GM19240 (cell line): Measurements from ENCODE around the gene TGFBR1.

ENCODE experiments used
- DNase-seq: peaks from one replicate; pipeline ENCODE4 v3.0.0; 2011; ENCODE audit warnings: low spot score; ENCODE audit not compliant: insufficient read length

Gene TGFBR1

GRCh38 chr9:99106044-99106375 is 1.1 kb downstream of the TGFBR1 start:
- DNase-seq = no peak

- no peak for DNase-seq
These were observed 2.5 kb downstream of the TGFBR1 start for GRCh38 chr9:99107421-99107820.

DNA sequence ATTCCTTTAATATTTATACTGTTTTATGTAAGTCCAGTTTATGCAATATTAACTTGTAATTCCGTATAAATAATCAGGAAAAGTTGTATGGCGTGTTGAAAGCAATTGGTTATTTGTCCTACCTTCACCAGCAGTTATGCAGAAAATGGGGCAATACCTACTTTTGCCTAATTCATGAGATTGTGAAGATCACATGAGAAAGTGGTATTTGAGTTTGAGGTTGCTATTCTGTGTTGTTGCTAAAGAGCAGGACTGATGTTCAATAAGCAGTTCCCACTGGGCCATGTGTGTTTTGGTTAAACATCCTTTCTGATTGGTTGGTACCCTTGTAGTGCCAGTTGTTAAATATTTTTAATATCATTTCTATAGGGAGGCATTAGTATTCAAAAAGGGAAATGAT is 3.2 kb downstream of the TGFBR1 start:
- no peak for DNase-seq

- no peak for DNase-seq
These were observed 4.6 kb downstream of the TGFBR1 start for GRCh38 chr9:99109522-99109921.

DNA sequence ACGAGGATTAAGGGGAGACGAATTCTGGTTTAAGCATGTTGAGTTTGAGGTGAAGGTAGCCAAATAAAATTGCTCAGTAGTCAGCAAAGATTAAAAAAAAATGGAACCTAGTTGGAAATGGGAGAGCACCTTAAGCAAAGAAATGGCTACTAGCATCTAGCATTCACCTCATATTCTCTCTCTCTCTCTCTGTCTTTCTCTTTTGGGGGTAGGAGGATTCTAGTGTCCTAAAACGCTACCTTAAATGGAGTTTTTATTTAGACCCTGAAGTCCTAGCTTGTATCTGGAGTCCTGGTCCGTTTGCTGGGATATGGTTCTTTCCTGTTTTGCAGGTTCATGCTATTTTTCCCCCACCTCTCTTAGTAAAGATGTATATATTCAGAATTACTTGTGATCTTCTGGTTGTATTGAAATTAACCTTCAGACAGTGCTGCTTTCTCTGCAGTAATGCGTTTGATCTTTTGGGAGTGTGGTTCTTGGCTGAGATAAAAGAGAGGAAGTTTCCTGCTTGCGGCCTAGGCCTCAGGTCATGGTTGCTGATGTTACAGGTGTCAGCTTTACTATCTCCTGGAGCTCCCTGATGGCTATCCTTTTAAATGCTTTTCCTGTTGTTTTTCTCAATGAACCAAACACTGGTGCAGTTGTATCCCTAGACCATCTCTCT is 8.0 kb downstream of the TGFBR1 start:
- DNase-seq = no peak

DNA sequence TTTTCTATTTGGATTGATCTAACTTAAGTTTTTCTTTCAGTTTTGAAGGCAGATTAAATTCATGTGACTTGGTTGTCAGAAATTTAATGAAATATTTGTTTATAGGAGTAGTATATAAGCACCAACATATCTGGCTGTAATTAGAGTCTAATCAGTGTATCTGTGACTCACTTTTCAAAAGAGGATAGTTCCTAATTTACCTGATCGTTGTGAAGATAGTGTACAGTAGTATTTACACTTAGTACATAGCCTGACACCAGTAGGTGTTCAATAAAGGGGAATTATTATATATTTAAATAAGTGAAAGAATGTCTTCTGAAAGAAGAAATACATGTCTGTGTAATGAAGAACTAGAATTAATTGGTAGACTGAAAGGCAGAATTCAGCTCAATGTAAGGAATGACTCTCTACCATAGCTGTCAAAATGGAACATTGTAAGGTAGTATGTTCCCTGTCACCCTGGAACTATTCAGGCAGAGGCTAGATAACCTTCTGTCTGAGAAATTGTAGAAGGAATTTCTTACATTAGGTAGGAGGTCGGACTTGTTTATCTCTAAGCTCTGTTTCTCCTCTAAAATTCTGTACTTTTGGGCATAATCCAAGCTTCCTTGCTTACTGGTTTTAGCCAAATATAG is 8.6 kb downstream of the TGFBR1 start:
- no peak for DNase-seq

GRCh38 chr9:99114049-99114440 is 9.1 kb downstream of the TGFBR1 start:
- DNase-seq = no peak

DNA sequence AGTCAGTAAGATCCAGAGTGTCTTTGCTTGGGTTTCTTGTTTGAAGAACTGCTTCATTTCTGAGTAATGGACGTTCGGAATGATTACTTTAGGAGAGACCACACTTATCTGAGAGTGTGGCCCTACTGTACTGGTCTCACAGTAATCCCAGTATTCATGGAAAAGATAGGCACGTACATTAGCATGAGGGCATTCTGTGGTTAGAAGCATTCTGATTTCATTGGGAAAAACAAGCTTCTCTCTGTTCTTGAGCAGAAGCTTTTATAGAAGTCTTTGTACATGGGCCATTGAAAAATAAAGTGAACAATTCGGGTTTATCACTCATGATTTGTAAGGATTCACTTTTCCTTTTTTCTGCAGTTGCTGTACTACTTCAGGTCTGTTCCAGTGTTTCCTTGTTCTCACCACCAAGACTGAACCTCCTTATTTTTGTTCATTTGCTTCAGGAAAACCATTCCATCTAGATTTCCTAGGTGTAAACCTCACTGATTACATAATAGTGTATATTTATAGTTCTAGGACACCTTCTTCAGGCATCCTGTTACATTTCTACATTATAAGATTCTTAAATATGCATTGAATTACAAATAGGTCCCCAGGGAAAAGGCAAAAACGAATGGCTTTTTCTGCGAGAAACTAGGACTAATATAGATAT is 10.1 kb downstream of the TGFBR1 start:
- DNase-seq = no peak

GRCh38 chr9:99116003-99116411 is 11.1 kb downstream of the TGFBR1 start:
- DNase-seq = no peak

GRCh38 chr9:99118782-99119466 is 14.0 kb downstream of the TGFBR1 start:
- DNase-seq = peak; percentile 23

- DNase-seq = no peak
These were observed 15.2 kb downstream of the TGFBR1 start for GRCh38 chr9:99119976-99120655.

GRCh38 chr9:99121604-99122003 is 16.7 kb downstream of the TGFBR1 start:
- no peak for DNase-seq

GRCh38 chr9:99124534-99125255 is 19.8 kb downstream of the TGFBR1 start:
- no peak for DNase-seq

- no peak for DNase-seq
These were observed 20.5 kb downstream of the TGFBR1 start for GRCh38 chr9:99125446-99125845.

- DNase-seq = no peak
These were observed 21.4 kb downstream of the TGFBR1 start for GRCh38 chr9:99126312-99126711.

DNA sequence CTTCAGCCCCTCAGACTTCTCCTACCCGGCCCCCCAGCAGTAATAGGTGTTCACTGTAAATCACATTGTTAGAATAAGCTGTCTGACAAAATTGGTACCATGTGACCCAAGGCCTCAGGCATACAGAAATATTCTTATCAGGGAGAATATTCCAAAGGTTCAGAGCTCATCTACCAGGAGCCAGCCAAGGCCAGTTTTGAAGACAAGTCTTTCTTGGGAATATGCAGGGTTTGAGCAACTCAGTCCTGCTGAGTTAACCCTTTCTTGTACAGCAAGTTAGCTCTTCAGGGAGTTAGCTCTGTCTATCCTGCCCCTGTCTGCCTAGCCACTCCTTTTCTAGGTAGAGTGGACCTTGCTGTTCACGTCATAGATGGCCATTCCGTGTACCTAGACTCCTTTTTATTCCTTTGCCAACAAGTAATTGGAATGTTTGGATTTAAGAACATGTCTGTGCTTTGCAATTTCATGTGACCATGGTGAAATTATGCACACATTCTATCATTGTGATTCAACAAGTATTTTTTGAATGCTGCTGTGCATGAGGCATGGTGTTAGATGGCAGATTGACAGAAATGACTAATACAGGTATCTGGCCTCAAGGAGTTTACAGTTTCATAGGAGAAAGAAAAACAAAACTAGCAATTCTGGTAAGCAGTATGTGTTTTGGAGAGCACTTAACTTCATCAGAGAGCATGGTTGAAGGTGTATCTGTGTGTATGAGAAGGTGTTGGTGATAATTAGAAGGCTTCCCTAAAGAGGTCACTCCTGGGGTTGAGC is 22.6 kb downstream of the TGFBR1 start:
- DNase-seq = no peak

- no peak for DNase-seq
These were observed 23.2 kb downstream of the TGFBR1 start for GRCh38 chr9:99128133-99128406.

GRCh38 chr9:99129091-99129490 is 24.2 kb downstream of the TGFBR1 start:
- DNase-seq = no peak

GRCh38 chr9:99130069-99130468 is 25.2 kb downstream of the TGFBR1 start:
- DNase-seq = no peak

DNA sequence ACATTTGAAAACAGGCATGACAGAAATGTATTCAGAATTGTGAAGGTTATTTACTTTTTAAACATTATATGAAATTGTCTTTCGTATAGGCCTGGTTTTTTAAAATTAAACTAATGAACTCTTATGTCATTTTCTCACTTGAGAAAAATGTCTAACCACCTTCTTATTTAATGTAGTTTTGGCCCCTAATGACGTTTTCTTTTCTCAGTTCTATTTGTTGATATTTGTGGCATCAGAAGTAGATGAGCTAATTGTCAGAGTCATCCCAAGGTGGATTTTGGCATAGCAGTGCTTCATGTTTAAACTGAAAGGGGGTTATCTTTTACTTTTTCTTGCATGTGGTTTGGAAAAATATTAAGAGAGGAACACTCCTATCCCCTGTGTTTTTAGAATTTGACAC is 28.2 kb downstream of the TGFBR1 start:
- DNase-seq = no peak

DNA sequence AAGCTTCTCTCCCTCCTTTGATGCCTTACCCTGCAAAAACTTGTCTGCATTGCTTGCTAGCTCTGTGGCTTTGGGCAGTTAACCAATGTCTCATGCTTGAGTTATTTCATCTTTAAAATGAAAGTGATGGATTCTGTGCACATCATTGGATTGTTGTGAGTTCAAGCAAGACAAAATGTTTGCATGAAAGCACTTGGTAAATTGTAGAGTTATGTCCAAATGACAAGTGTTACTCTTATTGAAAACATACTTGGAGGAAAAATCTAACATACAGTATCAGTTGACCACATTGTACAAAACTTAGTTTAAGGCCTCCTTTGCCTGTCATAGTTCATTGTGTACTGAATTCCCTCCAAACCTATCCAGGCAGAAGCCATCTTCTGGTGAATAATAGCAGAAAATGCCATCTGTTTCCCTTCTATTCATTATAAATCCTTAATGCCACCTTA is 30.0 kb downstream of the TGFBR1 start:
- DNase-seq = no peak
